Neural progenitor cell (in vitro differentiated cells): ENCODE data around the gene HRCT1. TPM values are rescaled to one million over a fixed set of nuclear protein-coding genes. Genes with fewer than 3 reads are reported as not detected.
"Not testable (repeated sequence)": the region's sequence is repeated elsewhere in the genome, so short reads cannot be mapped to it uniquely, and the experiment has no call there.

Source experiments
- DNase-seq: peaks from one replicate; pipeline ENCODE4 v3.0.0-alpha.2; 2016; ENCODE audit warnings: low spot score
- H2AFZ ChIP-seq: fragments of 200-600 bp; sonication (generic); replicated peaks from 2 replicates; pipeline ENCODE4 v1.6.1; 2016; ENCODE audit warnings: antibody characterized with exemption
- H3F3A ChIP-seq: fragments of 200-600 bp; sonication (generic); 2 replicates; pipeline ENCODE4 v1.6.1; 2016; ENCODE audit warnings: antibody characterized with exemption, low read depth
- H3K27ac ChIP-seq: fragments of 200-600 bp; sonication (generic); 2 replicates; pipeline ENCODE4 v1.5.1; 2016; ENCODE audit warnings: mild to moderate bottlenecking
- H3K27me3 ChIP-seq: fragments of 200-600 bp; sonication (generic); 2 replicates; pipeline ENCODE4 v1.6.1; 2016; ENCODE audit warnings: mild to moderate bottlenecking, moderate library complexity
- H3K36me3 ChIP-seq: fragments of 200-600 bp; sonication (generic); 2 replicates; pipeline ENCODE4 v1.5.1; 2016
- H3K4me1 ChIP-seq: fragments of 200-600 bp; sonication (generic); 2 replicates; pipeline ENCODE4 v1.6.1; 2016; ENCODE audit warnings: mixed run types
- H3K4me2 ChIP-seq: fragments of 200-600 bp; sonication (generic); 2 replicates; pipeline ENCODE4 v1.6.1; 2016
- H3K4me3 ChIP-seq: fragments of 200-600 bp; sonication (generic); 2 replicates; pipeline ENCODE4 v1.5.1; 2016
- H3K79me2 ChIP-seq: fragments of 200-600 bp; sonication (generic); 2 replicates; pipeline ENCODE4 v1.6.1; 2016; ENCODE audit warnings: low read depth
- H3K9ac ChIP-seq: fragments of 200-600 bp; sonication (generic); 2 replicates; pipeline ENCODE4 v1.6.1; 2016
- H3K9me3 ChIP-seq: fragments of 200-600 bp; sonication (generic); 2 replicates; pipeline ENCODE4 v1.5.1; 2016; ENCODE audit warnings: low read depth
- H4K20me1 ChIP-seq: fragments of 200-600 bp; sonication (generic); 2 replicates; pipeline ENCODE4 v1.6.1; 2016; ENCODE audit warnings: low read depth
- H3K27ac Mint-ChIP-seq: 3 replicates; pipeline ENCODE4 v1.8.0; 2021; ENCODE audit warnings: mixed read lengths
- H3K27me3 Mint-ChIP-seq: 2 replicates; pipeline ENCODE4 v1.8.0; 2022; ENCODE audit warnings: low read depth, mild to moderate bottlenecking, inconsistent platforms, moderate library complexity, mixed read lengths; ENCODE audit not compliant: insufficient read depth
- H3K36me3 Mint-ChIP-seq: 3 replicates; pipeline ENCODE4 v1.8.0; 2021; ENCODE audit warnings: mixed read lengths
- H3K4me1 Mint-ChIP-seq: 3 replicates; pipeline ENCODE4 v1.8.0; 2021; ENCODE audit warnings: mixed read lengths
- H3K4me3 Mint-ChIP-seq: 3 replicates; pipeline ENCODE4 v1.8.0; 2021; ENCODE audit warnings: mild to moderate bottlenecking, moderate library complexity, mixed read lengths
- H3K9me3 Mint-ChIP-seq: 3 replicates; pipeline ENCODE4 v1.8.0; 2020; ENCODE audit warnings: mixed read lengths
- CTCF ChIP-seq: fragments of 200-600 bp; sonication (generic); IDR thresholded peaks from 2 replicates; pipeline ENCODE4 v1.5.1; 2017; ENCODE audit warnings: antibody characterized with exemption, mild to moderate bottlenecking
- EZH2 ChIP-seq: fragments of 200-600 bp; sonication (generic); IDR thresholded peaks from 2 replicates; pipeline ENCODE4 v1.6.1; 2017; ENCODE audit warnings: antibody characterized with exemption, mild to moderate bottlenecking, moderate library complexity
- EZH2phosphoT487 ChIP-seq: fragments of 200-600 bp; sonication (generic); IDR thresholded peaks from 2 replicates; pipeline ENCODE4 v1.6.1; 2017; ENCODE audit warnings: antibody characterized with exemption
- total RNA-seq: library from RNA; depleted of rRNA; stranded (reverse); fragments of >200 nt; gene quantifications from 2 replicates; pipeline ENCODE4 v1.2.3, GENCODE V29; 2015; ENCODE audit warnings: low replicate concordance

Gene HRCT1
- total RNA-seq, 1 donor from 2014 or later = not detected

GRCh38 chr9:35872505-35872904 is 33.5 kb upstream of the HRCT1 start:
- Mint-ChIP-seq H3K27me3 (no peaks in the 10 kb centered on the region), H3K9me3 (peaks cover 14% of the 10 kb centered on the region)
- TF ChIP-seq CTCF (no peak), EZH2phosphoT487 (no peak), EZH2 (no peak)

GRCh38 chr9:35882263-35882848 is 23.6 kb upstream of the HRCT1 start:
- H3K79me2 ChIP-seq = no peaks in the 10 kb centered on the region
- DNase-seq = peak; percentile 84
- no peaks in the 10 kb centered on the region for H3K9me3 ChIP-seq
- Mint-ChIP-seq H3K9me3 (peaks cover under 1% of the 10 kb centered on the region), H3K4me1 (no peaks in the 10 kb centered on the region), H3K36me3 (no peaks in the 10 kb centered on the region), H3K4me3 (no peak overlapping the region), H3K27me3 (peaks cover 3% of the 10 kb centered on the region), H3K27ac (no peak overlapping the region)
- peaks cover 7% of the 10 kb centered on the region for H3F3A ChIP-seq
- TF ChIP-seq EZH2phosphoT487 (no peak), EZH2 (no peak), CTCF (peak; percentile 100)
- H3K36me3 ChIP-seq = no peaks in the 10 kb centered on the region
- H3K4me2 ChIP-seq = no peak overlapping the region
- no peaks in the 10 kb centered on the region for H3K27me3 ChIP-seq
- no peak overlapping the region for H3K27ac ChIP-seq
- H3K4me1 ChIP-seq = no peaks in the 10 kb centered on the region
- no peak overlapping the region for H3K9ac ChIP-seq
- no peak overlapping the region for H3K4me3 ChIP-seq
- H4K20me1 ChIP-seq = no peaks in the 10 kb centered on the region
- no peak overlapping the region for H2AFZ ChIP-seq

More at GRCh38 chr9:35872505-35872904, 33.5 kb upstream of the HRCT1 start:
- Histone ChIP-seq H4K20me1 (no peaks in the 10 kb centered on the region), H3K36me3 (no peaks in the 10 kb centered on the region), H3K4me1 (no peaks in the 10 kb centered on the region), H3K79me2 (no peaks in the 10 kb centered on the region), H3K9me3 (no peaks in the 10 kb centered on the region), H3K4me3 (no peak overlapping the region), H3K27me3 (no peaks in the 10 kb centered on the region), H3F3A (no peaks in the 10 kb centered on the region), H3K9ac (no peak overlapping the region), H2AFZ (no peak overlapping the region), H3K4me2 (no peak overlapping the region), H3K27ac (no peak overlapping the region)
- no peak overlapping the region for H3K27ac Mint-ChIP-seq
- peaks cover 7% of the 10 kb centered on the region for H3K4me1 Mint-ChIP-seq
- no peak overlapping the region for H3K4me3 Mint-ChIP-seq
- H3K36me3 Mint-ChIP-seq = no peaks in the 10 kb centered on the region
- no peak for DNase-seq

- DNase-seq = no peak
- no peak overlapping the region for H3K4me2 ChIP-seq
- no peaks in the 10 kb centered on the region for H4K20me1 ChIP-seq
- H3K4me3 ChIP-seq = no peak overlapping the region
- Mint-ChIP-seq H3K4me3 (no peak overlapping the region), H3K27ac (no peak overlapping the region), H3K4me1 (no peaks in the 10 kb centered on the region), H3K36me3 (no peaks in the 10 kb centered on the region), H3K9me3 (no peaks in the 10 kb centered on the region), H3K27me3 (peaks cover 3% of the 10 kb centered on the region)
- no peaks in the 10 kb centered on the region for H3K79me2 ChIP-seq
- no peaks in the 10 kb centered on the region for H3K9me3 ChIP-seq
- no peak overlapping the region for H2AFZ ChIP-seq
- H3F3A ChIP-seq = peaks cover 7% of the 10 kb centered on the region
- no peaks in the 10 kb centered on the region for H3K27me3 ChIP-seq
- no peaks in the 10 kb centered on the region for H3K4me1 ChIP-seq
- no peaks in the 10 kb centered on the region for H3K36me3 ChIP-seq
- TF ChIP-seq EZH2phosphoT487 = no peak
- no peak for TF ChIP-seq EZH2
- TF ChIP-seq CTCF = no peak
- H3K9ac ChIP-seq = no peak overlapping the region
- no peak overlapping the region for H3K27ac ChIP-seq
These were observed 23.0 kb upstream of the HRCT1 start for GRCh38 chr9:35882996-35883395.

- H3K4me1 ChIP-seq, H3K79me2 ChIP-seq, H3K36me3 Mint-ChIP-seq, H3K9me3 Mint-ChIP-seq, H3K4me2 ChIP-seq, H3K4me1 Mint-ChIP-seq, H3K9ac ChIP-seq, H2AFZ ChIP-seq, H3K36me3 ChIP-seq, H3F3A ChIP-seq, H3K27me3 ChIP-seq, H3K27me3 Mint-ChIP-seq, H3K4me3 Mint-ChIP-seq, H4K20me1 ChIP-seq, H3K27ac Mint-ChIP-seq, DNase-seq, H3K27ac ChIP-seq, H3K4me3 ChIP-seq, H3K9me3 ChIP-seq: not testable (repeated sequence)
These were observed 21.1 kb upstream of the HRCT1 start for GRCh38 chr9:35884908-35885307.
